Adrenal gland (tissue), 5 donors: ENCODE measurements around the gene IMMP2L.

Source experiments
- CTCF ChIP-seq, 6 experiments: fragments of 450-650 bp in 4 of 6; fragments of 200-600 bp in 2 of 6; sonication (generic) in 1 of 6; IDR thresholded peaks; 1 replicate in 5 of 6; 2 replicates in 1 of 6; pipeline versions ENCODE4 v1.5.1 to v1.8.0; 2016 to 2021; ENCODE audit warnings: antibody characterized with exemption in 6 of 6, mild to moderate bottlenecking in 2 of 6, moderate library complexity in 1 of 6
- POLR2A ChIP-seq, 2 donors: fragments of 450-650 bp; IDR thresholded peaks; one replicate each; pipeline ENCODE4 v1.6.1; 2017; ENCODE audit warnings: antibody characterized with exemption in 2 of 2, mild to moderate bottlenecking in 2 of 2, moderate library complexity in 1 of 2
- donor health status: DM: no; HTN: no; CAD: no.

- TF ChIP-seq CTCF (IDR thresholded peaks at IDR 0.05) = no peak
- TF ChIP-seq POLR2A (IDR thresholded peaks at IDR 0.05) = no peak
Observed at GRCh38 chr7:110973196-110973990, 588.9 kb downstream of the IMMP2L start.
